ENCODE results near the gene CASK.

Gene CASK

DNA sequence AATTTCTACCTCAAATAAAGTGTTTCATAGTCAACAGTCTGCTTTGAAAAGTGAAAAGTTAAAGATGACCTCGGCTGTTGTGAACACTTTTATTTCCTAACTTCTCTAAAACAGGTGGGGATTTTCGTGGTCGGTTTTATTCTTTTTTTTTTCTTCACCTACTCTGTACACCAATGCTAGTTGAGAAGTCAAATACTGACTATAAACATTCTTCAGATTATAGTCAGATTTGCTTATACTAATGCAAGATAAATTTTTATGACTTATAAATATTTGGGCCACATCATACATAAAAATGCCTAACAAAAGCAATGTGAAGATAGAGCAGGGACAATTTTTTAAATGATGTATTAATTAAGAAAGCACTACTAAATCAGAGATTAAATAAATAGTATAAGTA lies 332.7 kb downstream of the CASK start:
- TF ChIP-seq, protein P1, sequence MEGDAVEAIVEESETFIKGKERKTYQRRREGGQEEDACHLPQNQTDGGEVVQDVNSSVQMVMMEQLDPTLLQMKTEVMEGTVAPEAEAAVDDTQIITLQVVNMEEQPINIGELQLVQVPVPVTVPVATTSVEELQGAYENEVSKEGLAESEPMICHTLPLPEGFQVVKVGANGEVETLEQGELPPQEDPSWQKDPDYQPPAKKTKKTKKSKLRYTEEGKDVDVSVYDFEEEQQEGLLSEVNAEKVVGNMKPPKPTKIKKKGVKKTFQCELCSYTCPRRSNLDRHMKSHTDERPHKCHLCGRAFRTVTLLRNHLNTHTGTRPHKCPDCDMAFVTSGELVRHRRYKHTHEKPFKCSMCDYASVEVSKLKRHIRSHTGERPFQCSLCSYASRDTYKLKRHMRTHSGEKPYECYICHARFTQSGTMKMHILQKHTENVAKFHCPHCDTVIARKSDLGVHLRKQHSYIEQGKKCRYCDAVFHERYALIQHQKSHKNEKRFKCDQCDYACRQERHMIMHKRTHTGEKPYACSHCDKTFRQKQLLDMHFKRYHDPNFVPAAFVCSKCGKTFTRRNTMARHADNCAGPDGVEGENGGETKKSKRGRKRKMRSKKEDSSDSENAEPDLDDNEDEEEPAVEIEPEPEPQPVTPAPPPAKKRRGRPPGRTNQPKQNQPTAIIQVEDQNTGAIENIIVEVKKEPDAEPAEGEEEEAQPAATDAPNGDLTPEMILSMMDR (IDR thresholded peaks at IDR 0.05; ENCODE audit: low read depth, low read length, missing control alignments): no peak
- H3K4me3 ChIP-seq (replicated peaks; ENCODE audit: low read depth, low read length): no peak overlapping the region
- DNase-seq (ENCODE audit: extremely low read depth, low read depth): no peak

DNA sequence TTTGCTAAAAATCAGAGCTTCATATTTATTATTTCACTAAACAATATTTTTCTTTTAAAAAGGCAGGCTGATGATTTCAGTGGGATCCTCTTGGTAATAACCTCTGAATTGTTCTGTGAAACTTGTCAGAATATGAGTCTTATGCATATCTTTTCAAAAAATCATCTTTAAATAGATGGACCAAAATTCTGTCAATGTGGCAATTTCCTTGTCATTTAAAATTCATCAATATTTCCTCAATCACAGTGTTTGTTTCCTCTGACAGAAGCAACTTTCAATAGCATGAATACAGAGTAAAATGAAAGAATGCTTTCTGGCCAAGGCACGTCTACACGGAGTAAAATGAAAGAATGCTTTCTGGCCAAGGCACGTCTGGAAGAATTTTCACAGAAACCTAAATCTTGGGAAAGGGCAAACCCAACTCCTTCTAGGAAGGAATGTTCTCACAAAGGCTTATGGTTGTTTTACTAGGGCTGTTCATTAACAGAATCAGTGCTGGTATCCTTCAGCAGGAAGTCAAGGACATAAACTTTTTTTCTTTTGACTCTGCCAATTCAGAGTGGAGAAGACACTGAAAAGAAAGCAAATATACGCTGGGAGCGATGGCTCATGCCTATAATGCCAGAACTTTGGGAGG lies 333.6 kb downstream of the CASK start:
- TF ChIP-seq, protein P1 (IDR thresholded peaks at IDR 0.05; ENCODE audit: low read depth, low read length, missing control alignments): no peak
- H3K4me3 ChIP-seq (replicated peaks; ENCODE audit: low read depth, low read length): no peak overlapping the region
- DNase-seq (ENCODE audit: extremely low read depth, low read depth): no peak

- H3K4me3 ChIP-seq (replicated peaks; ENCODE audit: low read depth, low read length): no peak overlapping the region
- TF ChIP-seq, protein P1 (IDR thresholded peaks at IDR 0.05; ENCODE audit: low read depth, low read length, missing control alignments): no peak
- DNase-seq (ENCODE audit: extremely low read depth, low read depth): no peak
Measured at GRCh38 chrX:41588271-41588670, 335.1 kb downstream of the CASK start.

DNA sequence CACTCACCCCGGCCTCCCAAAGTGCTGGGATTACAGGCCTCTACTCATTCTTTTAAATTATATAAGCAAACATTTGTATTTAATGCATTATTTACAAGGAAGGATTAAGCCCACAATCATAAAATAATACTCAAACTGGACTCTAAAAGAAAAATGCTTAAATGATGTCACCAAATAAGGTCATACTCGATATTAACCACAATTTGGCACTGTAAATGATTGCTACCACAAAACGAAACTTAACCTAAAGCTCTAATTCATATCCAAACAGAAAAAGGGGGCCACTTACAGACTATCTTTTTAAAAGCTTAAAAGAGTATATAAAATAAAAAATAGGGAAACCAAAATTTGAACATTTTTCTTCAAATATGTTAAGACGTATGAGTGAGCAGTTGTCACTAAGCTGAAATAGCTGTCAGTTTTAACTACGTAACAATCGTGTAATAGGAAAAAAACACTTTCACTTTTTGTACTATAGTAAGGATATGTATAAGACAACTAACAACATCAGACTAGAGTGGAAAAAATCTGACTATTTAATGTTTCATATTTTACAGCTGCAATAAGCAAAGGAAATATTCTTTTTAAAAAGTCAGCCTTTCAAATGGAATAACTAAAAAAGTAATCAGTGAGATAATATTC lies 342.8 kb downstream of the CASK start:
- TF ChIP-seq, protein P1 (IDR thresholded peaks at IDR 0.05; ENCODE audit: low read depth, low read length, missing control alignments): no peak
- no peak overlapping the region for H3K4me3 ChIP-seq (replicated peaks; ENCODE audit: low read depth, low read length)
- no peak for DNase-seq (ENCODE audit: extremely low read depth, low read depth)

- no peak for DNase-seq (ENCODE audit: extremely low read depth, low read depth)
- H3K4me3 ChIP-seq (replicated peaks; ENCODE audit: low read depth, low read length): no peak overlapping the region
- TF ChIP-seq, protein P1 (IDR thresholded peaks at IDR 0.05; ENCODE audit: low read depth, low read length, missing control alignments): no peak
Measured at GRCh38 chrX:41563876-41564275, 359.5 kb downstream of the CASK start.

- peak; percentile 52 for DNase-seq (ENCODE audit: extremely low read depth, low read depth)
- no peak overlapping the region for H3K4me3 ChIP-seq (replicated peaks; ENCODE audit: low read depth, low read length)
- TF ChIP-seq, protein P1 (IDR thresholded peaks at IDR 0.05; ENCODE audit: low read depth, low read length, missing control alignments): no peak
Measured at GRCh38 chrX:41561045-41561444, 362.3 kb downstream of the CASK start.
